Neural progenitor cell (in vitro differentiated cells): ENCODE results near the gene WIPF3. TPM values are rescaled to one million over a fixed set of nuclear protein-coding genes. Genes with fewer than 3 reads are reported as not detected.
"Not testable (repeated sequence)": the region's sequence is repeated elsewhere in the genome, so short reads cannot be mapped to it uniquely, and the experiment has no call there.

Experiments
- DNase-seq: peaks from one replicate; pipeline ENCODE4 v3.0.0-alpha.2; 2016; ENCODE audit warnings: low spot score
- H2AFZ ChIP-seq: fragments of 200-600 bp; sonication (generic); replicated peaks from 2 replicates; pipeline ENCODE4 v1.6.1; 2016; ENCODE audit warnings: antibody characterized with exemption
- H3F3A ChIP-seq: fragments of 200-600 bp; sonication (generic); 2 replicates; pipeline ENCODE4 v1.6.1; 2016; ENCODE audit warnings: antibody characterized with exemption, low read depth
- H3K27ac ChIP-seq: fragments of 200-600 bp; sonication (generic); 2 replicates; pipeline ENCODE4 v1.5.1; 2016; ENCODE audit warnings: mild to moderate bottlenecking
- H3K27me3 ChIP-seq: fragments of 200-600 bp; sonication (generic); 2 replicates; pipeline ENCODE4 v1.6.1; 2016; ENCODE audit warnings: mild to moderate bottlenecking, moderate library complexity
- H3K36me3 ChIP-seq: fragments of 200-600 bp; sonication (generic); 2 replicates; pipeline ENCODE4 v1.5.1; 2016
- H3K4me1 ChIP-seq: fragments of 200-600 bp; sonication (generic); 2 replicates; pipeline ENCODE4 v1.6.1; 2016; ENCODE audit warnings: mixed run types
- H3K4me2 ChIP-seq: fragments of 200-600 bp; sonication (generic); 2 replicates; pipeline ENCODE4 v1.6.1; 2016
- H3K4me3 ChIP-seq: fragments of 200-600 bp; sonication (generic); 2 replicates; pipeline ENCODE4 v1.5.1; 2016
- H3K79me2 ChIP-seq: fragments of 200-600 bp; sonication (generic); 2 replicates; pipeline ENCODE4 v1.6.1; 2016; ENCODE audit warnings: low read depth
- H3K9ac ChIP-seq: fragments of 200-600 bp; sonication (generic); 2 replicates; pipeline ENCODE4 v1.6.1; 2016
- H3K9me3 ChIP-seq: fragments of 200-600 bp; sonication (generic); 2 replicates; pipeline ENCODE4 v1.5.1; 2016; ENCODE audit warnings: low read depth
- H4K20me1 ChIP-seq: fragments of 200-600 bp; sonication (generic); 2 replicates; pipeline ENCODE4 v1.6.1; 2016; ENCODE audit warnings: low read depth
- H3K27ac Mint-ChIP-seq: 3 replicates; pipeline ENCODE4 v1.8.0; 2021; ENCODE audit warnings: mixed read lengths
- H3K27me3 Mint-ChIP-seq: 2 replicates; pipeline ENCODE4 v1.8.0; 2022; ENCODE audit warnings: low read depth, mild to moderate bottlenecking, inconsistent platforms, moderate library complexity, mixed read lengths; ENCODE audit not compliant: insufficient read depth
- H3K36me3 Mint-ChIP-seq: 3 replicates; pipeline ENCODE4 v1.8.0; 2021; ENCODE audit warnings: mixed read lengths
- H3K4me1 Mint-ChIP-seq: 3 replicates; pipeline ENCODE4 v1.8.0; 2021; ENCODE audit warnings: mixed read lengths
- H3K4me3 Mint-ChIP-seq: 3 replicates; pipeline ENCODE4 v1.8.0; 2021; ENCODE audit warnings: mild to moderate bottlenecking, moderate library complexity, mixed read lengths
- H3K9me3 Mint-ChIP-seq: 3 replicates; pipeline ENCODE4 v1.8.0; 2020; ENCODE audit warnings: mixed read lengths
- CTCF ChIP-seq: fragments of 200-600 bp; sonication (generic); IDR thresholded peaks from 2 replicates; pipeline ENCODE4 v1.5.1; 2017; ENCODE audit warnings: antibody characterized with exemption, mild to moderate bottlenecking
- EZH2 ChIP-seq: fragments of 200-600 bp; sonication (generic); IDR thresholded peaks from 2 replicates; pipeline ENCODE4 v1.6.1; 2017; ENCODE audit warnings: antibody characterized with exemption, mild to moderate bottlenecking, moderate library complexity
- EZH2phosphoT487 ChIP-seq: fragments of 200-600 bp; sonication (generic); IDR thresholded peaks from 2 replicates; pipeline ENCODE4 v1.6.1; 2017; ENCODE audit warnings: antibody characterized with exemption
- total RNA-seq: library from RNA; depleted of rRNA; stranded (reverse); fragments of >200 nt; gene quantifications from 2 replicates; pipeline ENCODE4 v1.2.3, GENCODE V29; 2015; ENCODE audit warnings: low replicate concordance

WIPF3 gene
- total RNA-seq, 1 donor from 2014 or later: 5.2 TPM

DNA sequence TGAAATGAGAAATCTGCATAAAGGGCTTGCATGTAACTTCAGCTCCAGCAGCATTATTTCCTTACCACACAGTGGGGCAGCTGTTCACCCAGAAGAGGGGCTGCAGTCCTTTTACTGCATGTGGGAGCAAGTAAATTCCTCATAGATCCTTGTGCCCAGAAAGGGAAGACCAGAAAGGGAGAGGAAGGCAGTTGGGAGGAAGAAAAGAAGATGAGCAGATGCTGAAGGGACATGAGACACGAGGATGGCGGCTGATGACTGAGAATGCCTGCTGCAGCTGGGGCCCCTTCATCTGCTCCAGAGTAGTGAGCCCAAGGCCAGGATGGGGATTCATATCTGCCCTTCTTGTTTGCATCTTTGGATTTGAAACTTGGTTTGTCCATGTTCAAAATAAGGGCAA is 80.5 kb downstream of the WIPF3 start:
- DNase-seq: no peak
- no peaks in the 10 kb centered on the region for H3K9me3 Mint-ChIP-seq
- Histone ChIP-seq H3K4me3 (no peak overlapping the region), H3K9ac (no peak overlapping the region), H3K4me2 (no peak overlapping the region), H3K36me3 (no peaks in the 10 kb centered on the region), H2AFZ (no peak overlapping the region), H3K27me3 (peaks cover 14% of the 10 kb centered on the region), H3K79me2 (no peaks in the 10 kb centered on the region), H4K20me1 (no peaks in the 10 kb centered on the region), H3K27ac (no peak overlapping the region), H3F3A (peaks cover 24% of the 10 kb centered on the region), H3K9me3 (no peaks in the 10 kb centered on the region), H3K4me1 (peaks cover 5% of the 10 kb centered on the region)
- H3K27ac Mint-ChIP-seq: no peak overlapping the region
- no peak overlapping the region for H3K4me3 Mint-ChIP-seq
- H3K27me3 Mint-ChIP-seq: peaks cover 19% of the 10 kb centered on the region
- no peak for TF ChIP-seq EZH2phosphoT487
- no peaks in the 10 kb centered on the region for H3K36me3 Mint-ChIP-seq
- H3K4me1 Mint-ChIP-seq: peaks cover 12% of the 10 kb centered on the region

- Histone ChIP-seq H4K20me1 (no peaks in the 10 kb centered on the region), H3K79me2 (no peaks in the 10 kb centered on the region), H3K27me3 (peaks cover 5% of the 10 kb centered on the region), H3K9ac (no peak overlapping the region), H3K9me3 (no peaks in the 10 kb centered on the region), H3K4me1 (no peaks in the 10 kb centered on the region), H2AFZ (no peak overlapping the region), H3K4me3 (no peak overlapping the region), H3K36me3 (no peaks in the 10 kb centered on the region), H3K4me2 (no peak overlapping the region), H3F3A (peaks cover 16% of the 10 kb centered on the region), H3K27ac (no peak overlapping the region)
- Mint-ChIP-seq H3K36me3 (no peaks in the 10 kb centered on the region), H3K4me1 (peaks cover 7% of the 10 kb centered on the region), H3K9me3 (no peaks in the 10 kb centered on the region), H3K27me3 (peaks cover 19% of the 10 kb centered on the region), H3K4me3 (no peak overlapping the region), H3K27ac (no peak overlapping the region)
- TF ChIP-seq EZH2 (no peak), CTCF (no peak), EZH2phosphoT487 (no peak)
- no peak for DNase-seq
Observed at GRCh38 chr7:29888006-29888405, 81.7 kb downstream of the WIPF3 start.

GRCh38 chr7:29889288-29889687 is 83.0 kb downstream of the WIPF3 start:
- no peak overlapping the region for H3K27ac ChIP-seq
- no peaks in the 10 kb centered on the region for H3K9me3 ChIP-seq
- H3K9me3 Mint-ChIP-seq: no peaks in the 10 kb centered on the region
- H4K20me1 ChIP-seq: no peaks in the 10 kb centered on the region
- H3K79me2 ChIP-seq: no peaks in the 10 kb centered on the region
- H3K4me3 ChIP-seq: no peak overlapping the region
- DNase-seq: no peak
- no peaks in the 10 kb centered on the region for H3K36me3 Mint-ChIP-seq
- TF ChIP-seq EZH2: no peak
- no peak for TF ChIP-seq EZH2phosphoT487
- no peak for TF ChIP-seq CTCF
- no peaks in the 10 kb centered on the region for H3K4me1 ChIP-seq
- no peak overlapping the region for H2AFZ ChIP-seq
- no peak overlapping the region for H3K4me2 ChIP-seq
- no peaks in the 10 kb centered on the region for H3K36me3 ChIP-seq
- no peak overlapping the region for H3K9ac ChIP-seq
- H3K4me3 Mint-ChIP-seq: no peak overlapping the region
- peaks cover 8% of the 10 kb centered on the region for H3F3A ChIP-seq
- peaks cover 4% of the 10 kb centered on the region for H3K4me1 Mint-ChIP-seq
- H3K27ac Mint-ChIP-seq: no peak overlapping the region
- no peaks in the 10 kb centered on the region for H3K27me3 ChIP-seq
- peaks cover 14% of the 10 kb centered on the region for H3K27me3 Mint-ChIP-seq

DNA sequence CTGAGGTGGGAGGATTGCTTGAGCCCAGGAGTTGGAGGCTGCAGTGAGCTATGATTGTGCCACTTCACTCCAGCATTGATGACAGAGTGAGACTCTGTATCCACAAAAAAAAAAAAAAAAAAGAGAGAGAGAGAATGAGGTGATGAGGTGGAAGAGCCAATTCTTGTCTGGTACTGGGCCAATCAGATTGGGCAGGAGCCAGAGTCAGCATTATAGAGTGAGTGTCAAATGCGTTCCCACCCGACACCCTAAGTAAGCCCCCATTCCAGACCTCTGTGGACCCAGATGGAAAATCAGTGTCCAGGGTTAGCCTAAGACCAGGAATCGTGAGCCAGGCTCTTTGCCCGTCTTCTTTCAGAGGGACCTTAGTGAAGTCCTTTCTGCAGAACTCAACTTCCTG is 83.9 kb downstream of the WIPF3 start:
- Mint-ChIP-seq H3K27me3 (peaks cover 9% of the 10 kb centered on the region), H3K36me3 (no peaks in the 10 kb centered on the region), H3K4me3 (no peak overlapping the region), H3K27ac (no peak overlapping the region), H3K9me3 (no peaks in the 10 kb centered on the region), H3K4me1 (no peaks in the 10 kb centered on the region)
- H3K9me3 ChIP-seq: no peaks in the 10 kb centered on the region
- TF ChIP-seq EZH2phosphoT487 (no peak), EZH2 (no peak), CTCF (no peak)
- H3K4me2 ChIP-seq: no peak overlapping the region
- no peaks in the 10 kb centered on the region for H3K4me1 ChIP-seq
- H3K27me3 ChIP-seq: no peaks in the 10 kb centered on the region
- H2AFZ ChIP-seq: no peak overlapping the region
- no peaks in the 10 kb centered on the region for H3K36me3 ChIP-seq
- DNase-seq: no peak
- H3F3A ChIP-seq: no peaks in the 10 kb centered on the region
- no peaks in the 10 kb centered on the region for H3K79me2 ChIP-seq
- H3K27ac ChIP-seq: no peak overlapping the region
- H3K4me3 ChIP-seq: no peak overlapping the region
- no peak overlapping the region for H3K9ac ChIP-seq
- H4K20me1 ChIP-seq: no peaks in the 10 kb centered on the region

DNA sequence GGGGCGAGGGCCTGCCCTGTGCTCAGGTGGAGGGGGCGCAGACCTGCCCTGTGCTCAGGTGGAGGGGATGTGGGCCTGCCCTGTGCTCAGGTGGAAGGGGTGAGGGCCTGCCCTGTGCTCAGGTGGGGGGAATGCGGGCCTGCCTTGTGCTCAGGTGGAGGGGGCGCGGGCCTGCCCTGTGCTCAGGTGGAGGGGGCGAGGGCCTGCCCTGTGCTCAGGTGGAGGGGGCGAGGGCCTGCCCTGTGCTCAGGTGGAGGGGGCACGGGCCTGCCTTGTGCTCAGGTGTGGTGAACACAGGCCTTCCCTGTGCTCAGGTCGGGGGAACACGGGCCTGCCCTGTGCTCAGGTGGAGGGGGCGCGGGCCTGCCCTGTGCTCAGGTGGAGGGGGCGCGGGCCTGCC is 84.5 kb downstream of the WIPF3 start:
- not testable (repeated sequence) for H3K79me2 ChIP-seq, H4K20me1 ChIP-seq, H3K9me3 Mint-ChIP-seq, H3K4me3 ChIP-seq, H3F3A ChIP-seq, H3K4me3 Mint-ChIP-seq, H3K4me1 ChIP-seq, H3K4me2 ChIP-seq, H3K9me3 ChIP-seq, H3K36me3 ChIP-seq, H3K36me3 Mint-ChIP-seq, H3K27ac Mint-ChIP-seq, H2AFZ ChIP-seq, H3K4me1 Mint-ChIP-seq, H3K27ac ChIP-seq, H3K27me3 Mint-ChIP-seq, H3K27me3 ChIP-seq, H3K9ac ChIP-seq, DNase-seq
